ENCODE data around the gene THOC7.

THOC7 gene

DNA sequence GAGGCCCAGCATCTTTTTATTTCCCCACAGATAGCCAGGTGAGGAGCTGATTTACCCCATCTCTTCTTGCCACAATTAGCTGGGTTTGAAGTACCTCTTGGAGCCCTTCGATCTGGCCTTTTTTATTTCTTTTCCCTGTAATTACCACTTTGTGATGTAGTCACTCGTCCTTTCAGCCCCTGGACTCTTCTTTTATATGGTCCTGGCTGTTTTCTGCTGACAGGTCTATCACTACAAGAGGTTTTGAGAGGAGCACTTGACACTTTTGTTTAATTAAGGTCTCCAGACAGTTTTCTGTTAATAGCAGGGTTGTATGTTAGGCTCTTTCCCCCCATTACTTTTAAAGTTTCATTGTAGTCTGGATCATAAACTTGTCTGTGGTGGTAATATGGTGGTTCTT lies 11.9 kb upstream of the THOC7 start:
- Histone ChIP-seq H3K4me1 (peaks cover 13% of the 10 kb centered on the region), H3K36me3 (no peaks in the 10 kb centered on the region)
- DNase-seq: no peak

DNA sequence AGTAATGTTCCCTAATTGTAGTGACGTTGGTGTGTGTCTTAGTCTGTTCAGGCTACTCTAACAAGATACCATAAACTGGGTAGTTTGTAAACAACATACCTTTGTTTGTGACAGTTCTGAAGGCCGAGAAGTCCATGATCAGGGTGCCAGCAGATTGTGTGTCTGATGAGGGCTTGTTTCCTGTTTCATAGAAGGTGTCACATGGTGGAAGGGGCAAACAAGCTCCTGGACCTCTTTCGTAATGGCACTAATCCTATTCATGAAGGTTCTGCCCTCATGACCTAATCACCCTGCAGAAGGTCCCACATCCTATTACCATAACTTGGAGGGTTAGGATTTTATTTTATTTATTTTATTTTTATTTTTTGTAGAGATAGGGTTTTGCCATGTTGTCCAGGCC lies 11.2 kb upstream of the THOC7 start:
- DNase-seq: no peak
- Histone ChIP-seq H3K36me3 (no peaks in the 10 kb centered on the region), H3K9me3 (no peaks in the 10 kb centered on the region), H3K27me3 (no peaks in the 10 kb centered on the region), H3K4me1 (peaks cover 13% of the 10 kb centered on the region), H3K4me3 (ENCODE audit: low read depth, low read length) (no peak overlapping the region)
- TF ChIP-seq, protein P1, sequence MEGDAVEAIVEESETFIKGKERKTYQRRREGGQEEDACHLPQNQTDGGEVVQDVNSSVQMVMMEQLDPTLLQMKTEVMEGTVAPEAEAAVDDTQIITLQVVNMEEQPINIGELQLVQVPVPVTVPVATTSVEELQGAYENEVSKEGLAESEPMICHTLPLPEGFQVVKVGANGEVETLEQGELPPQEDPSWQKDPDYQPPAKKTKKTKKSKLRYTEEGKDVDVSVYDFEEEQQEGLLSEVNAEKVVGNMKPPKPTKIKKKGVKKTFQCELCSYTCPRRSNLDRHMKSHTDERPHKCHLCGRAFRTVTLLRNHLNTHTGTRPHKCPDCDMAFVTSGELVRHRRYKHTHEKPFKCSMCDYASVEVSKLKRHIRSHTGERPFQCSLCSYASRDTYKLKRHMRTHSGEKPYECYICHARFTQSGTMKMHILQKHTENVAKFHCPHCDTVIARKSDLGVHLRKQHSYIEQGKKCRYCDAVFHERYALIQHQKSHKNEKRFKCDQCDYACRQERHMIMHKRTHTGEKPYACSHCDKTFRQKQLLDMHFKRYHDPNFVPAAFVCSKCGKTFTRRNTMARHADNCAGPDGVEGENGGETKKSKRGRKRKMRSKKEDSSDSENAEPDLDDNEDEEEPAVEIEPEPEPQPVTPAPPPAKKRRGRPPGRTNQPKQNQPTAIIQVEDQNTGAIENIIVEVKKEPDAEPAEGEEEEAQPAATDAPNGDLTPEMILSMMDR (IDR thresholded peaks at IDR 0.05; ENCODE audit: low read depth, low read length): no peak

More for the DNA sequence above, 11.9 kb upstream of the THOC7 start:
- no peaks in the 10 kb centered on the region for H3K9me3 ChIP-seq
- no peak overlapping the region for H3K4me3 ChIP-seq (ENCODE audit: low read depth, low read length)
- TF ChIP-seq, protein P1 (IDR thresholded peaks at IDR 0.05; ENCODE audit: low read depth, low read length): no peak
- no peaks in the 10 kb centered on the region for H3K27me3 ChIP-seq

DNA sequence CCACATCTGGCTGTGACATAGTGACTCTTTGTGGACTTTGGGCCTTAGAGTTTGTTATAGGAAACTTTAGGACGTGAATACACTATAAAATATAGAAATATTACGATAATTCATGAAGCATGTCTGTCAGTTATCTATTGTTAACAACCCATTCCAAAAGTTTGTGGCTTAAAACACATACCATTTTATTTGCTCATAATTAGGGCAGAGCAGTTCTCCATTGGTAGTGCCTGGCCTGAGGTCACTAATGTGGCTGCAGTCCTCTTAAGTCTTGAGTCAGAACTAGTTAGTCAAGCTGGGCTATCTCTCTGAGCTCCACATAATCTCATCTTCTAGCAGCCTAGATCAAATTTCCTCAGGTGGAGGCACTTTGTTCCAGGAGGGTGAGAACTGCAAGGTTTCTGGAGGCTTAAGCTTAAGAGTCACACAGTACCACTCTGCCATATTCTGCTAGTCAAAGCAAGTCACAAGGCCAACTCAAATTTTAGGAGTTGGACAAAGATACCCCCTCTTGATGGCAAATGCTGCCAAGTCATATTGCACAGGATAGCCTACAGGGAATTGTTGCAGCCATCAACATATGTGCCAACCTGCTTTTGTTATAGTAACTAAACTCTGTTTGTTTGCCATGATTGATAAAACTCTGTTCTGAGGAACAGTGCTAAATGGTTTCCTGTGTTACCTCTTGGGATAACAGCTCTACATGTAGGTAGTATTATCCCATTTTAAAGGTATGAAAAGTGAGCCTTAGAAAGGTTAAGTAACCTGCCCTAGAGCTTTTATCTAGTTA lies 8.7 kb upstream of the THOC7 start:
- H3K9me3 ChIP-seq: no peaks in the 10 kb centered on the region
- no peaks in the 10 kb centered on the region for H3K27me3 ChIP-seq
- TF ChIP-seq, protein P1 (IDR thresholded peaks at IDR 0.05; ENCODE audit: low read depth, low read length): no peak
- H3K4me1 ChIP-seq: peaks cover 8% of the 10 kb centered on the region
- H3K36me3 ChIP-seq: no peaks in the 10 kb centered on the region
- DNase-seq: no peak
- no peak overlapping the region for H3K4me3 ChIP-seq (ENCODE audit: low read depth, low read length)

DNA sequence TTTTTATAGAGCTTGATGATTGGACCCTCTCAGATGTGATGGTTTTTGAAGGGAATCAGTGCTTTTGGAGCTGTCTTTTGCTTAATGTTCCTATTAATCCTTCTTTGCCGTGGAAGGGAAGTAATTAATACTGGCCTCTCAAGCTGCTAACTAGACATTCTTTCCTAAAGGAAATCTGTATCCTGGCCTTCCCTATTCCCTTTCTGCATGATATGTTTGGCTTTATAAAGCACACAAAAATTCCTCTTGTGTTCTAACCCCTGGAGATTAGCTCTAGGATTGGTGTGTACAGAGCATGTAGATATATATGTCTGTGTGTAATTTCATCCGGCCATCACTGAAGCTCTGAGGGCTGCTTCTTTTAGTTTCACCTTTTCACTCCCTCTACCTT lies 7.0 kb upstream of the THOC7 start:
- Histone ChIP-seq H3K4me3 (ENCODE audit: low read depth, low read length) (no peak overlapping the region), H3K9me3 (no peaks in the 10 kb centered on the region), H3K4me1 (no peaks in the 10 kb centered on the region), H3K27me3 (no peaks in the 10 kb centered on the region), H3K36me3 (no peaks in the 10 kb centered on the region)
- no peak for DNase-seq
- TF ChIP-seq, protein P1 (IDR thresholded peaks at IDR 0.05; ENCODE audit: low read depth, low read length): no peak

DNA sequence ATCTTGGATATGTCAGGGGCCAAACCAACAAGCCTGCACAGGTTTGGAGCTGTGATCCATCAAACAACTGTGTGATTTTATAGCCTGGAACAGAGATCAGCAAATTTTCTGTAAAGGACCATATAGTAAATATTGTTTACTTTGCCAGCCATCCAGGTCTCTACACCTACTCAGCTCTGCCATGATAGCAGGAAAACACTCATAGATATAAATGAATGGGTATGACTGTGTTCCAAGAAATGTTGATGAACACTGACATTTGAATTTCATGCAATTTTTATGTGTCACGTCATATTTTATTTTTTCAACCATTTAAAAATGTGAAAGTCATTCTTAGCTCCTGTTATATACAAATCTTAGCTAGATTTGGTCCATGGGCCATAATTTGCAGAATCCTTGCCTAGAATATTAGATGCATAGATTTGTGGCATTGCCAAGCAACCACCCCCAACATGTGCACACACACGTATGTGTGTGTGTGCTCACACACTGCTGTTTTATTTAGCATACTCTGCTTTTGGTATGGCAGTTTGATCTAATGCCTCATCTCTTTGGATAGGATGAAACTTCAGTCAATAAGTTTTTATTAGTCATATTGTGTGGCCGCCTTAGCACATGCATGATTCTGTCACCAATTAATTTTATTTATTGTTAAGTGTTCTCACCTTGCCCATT lies 6.5 kb upstream of the THOC7 start:
- H3K4me1 ChIP-seq: no peaks in the 10 kb centered on the region
- DNase-seq: no peak
- no peaks in the 10 kb centered on the region for H3K36me3 ChIP-seq
- TF ChIP-seq, protein P1 (IDR thresholded peaks at IDR 0.05; ENCODE audit: low read depth, low read length): no peak
- no peaks in the 10 kb centered on the region for H3K9me3 ChIP-seq
- H3K27me3 ChIP-seq: no peaks in the 10 kb centered on the region
- no peak overlapping the region for H3K4me3 ChIP-seq (ENCODE audit: low read depth, low read length)

DNA sequence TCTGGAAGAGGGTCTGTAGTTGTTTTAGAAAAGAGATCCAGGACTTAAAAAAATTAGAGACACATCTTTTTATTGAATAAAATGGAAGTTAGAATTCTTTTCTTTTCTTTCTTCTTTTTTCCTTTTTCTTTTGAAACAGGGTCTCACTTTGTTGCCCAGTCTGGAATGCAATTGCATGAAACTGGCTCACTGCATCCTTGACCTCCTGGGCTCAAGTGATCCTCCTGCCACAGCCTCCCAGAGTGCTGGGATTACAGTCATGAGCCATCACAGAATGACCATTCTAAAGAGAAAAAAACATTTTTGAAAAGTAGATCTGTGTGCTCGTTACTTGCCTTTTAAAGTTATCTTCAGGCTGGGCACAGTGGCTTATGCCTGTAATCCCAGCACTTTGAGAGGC lies 3.6 kb upstream of the THOC7 start:
- H3K27me3 ChIP-seq: no peaks in the 10 kb centered on the region
- H3K4me3 ChIP-seq (ENCODE audit: low read depth, low read length): no peak overlapping the region
- DNase-seq: no peak
- no peaks in the 10 kb centered on the region; the same call in 1 of the 2 replicates for H3K9me3 ChIP-seq
- TF ChIP-seq, protein P1 (IDR thresholded peaks at IDR 0.05; ENCODE audit: low read depth, low read length): no peak
- peaks cover 4% of the 10 kb centered on the region for H3K36me3 ChIP-seq
- H3K4me1 ChIP-seq: no peaks in the 10 kb centered on the region
